Heart left ventricle (tissue), 13 donors: ENCODE measurements around the gene RET.

ENCODE experiments used
- CTCF ChIP-seq, 12 donors: fragments of 200-600 bp; sonication (generic) in 4 of 12; IDR thresholded peaks; one replicate each; pipeline versions ENCODE4 v1.5.0 to v1.8.0; 2018 to 2022; ENCODE audit warnings: antibody characterized with exemption in 12 of 12, mild to moderate bottlenecking in 5 of 12
- POLR2A ChIP-seq, 2 donors: fragments of 450-650 bp; IDR thresholded peaks; one replicate each; pipeline ENCODE4 v1.6.1; 2017; ENCODE audit warnings: antibody characterized with exemption in 2 of 2, mild to moderate bottlenecking in 2 of 2, moderate library complexity in 2 of 2
- donor health status: ischemic (EF 13 %, LVEDD 7.1; RV severe dilation, severe dysfunction).
- donor health status: DM: no; HTN: yes; CAD: no.
- donor health status: DM: no; HTN: no; CAD: no.
- donor health status: ischemic (EF 25% LVEDD 6.9; RV normal size, moderate dysfunction).
- donor health status: ischemic (EF 25% LVEDD 5.7; RV mildly dilated, moderate dysfunction).
- donor health status: ischemic (EF 35%, LVEDD 5.7; RV mildly dilated, moderate dysfunction).
- donor health status: nonischemic (EF 11% LVEDD 7.7; RV severe dilation, severe dysfunction).
- donor health status: DM: yes; HTN: yes; CAD: no.
- donor health status: PGD.
- donor health status: ischemic (EF 29% LVEDD 5.4; RV normal size, mild dysfunction).
- donor health status: nonischemic (EF 23%, LVEDD 6.1; RV moderate dilation, normal function).

- TF ChIP-seq POLR2A (IDR thresholded peaks at IDR 0.05), result no peak
- no peak for TF ChIP-seq CTCF (IDR thresholded peaks at IDR 0.05)
Observed at GRCh38 chr10:43153901-43154300, 77.0 kb downstream of the RET start.
